Activated T-helper 17 cell treated with anti-CD3 and anti-CD28 coated beads, Interleukin-2, amount 50 U/mL, for 72 hours (primary cell): ENCODE data around the gene FANCM. TPM values are rescaled to one million over a fixed set of nuclear protein-coding genes. Genes with fewer than 3 reads are reported as not detected.
"Not testable (repeated sequence)": the region's sequence is repeated elsewhere in the genome, so short reads cannot be mapped to it uniquely, and the experiment has no call there.

Experiments used
- ATAC-seq: fragments of 150-1000 bp; cut with Tn5 transposase; replicated peaks from 2 replicates; pipeline ENCODE4 v1.10.0; 2021; ENCODE audit warnings: mild to moderate bottlenecking, moderate library complexity
- H3K27ac Mint-ChIP-seq: one replicate; pipeline ENCODE4 v1.8.0; 2022; ENCODE audit warnings: mixed read lengths
- H3K27me3 Mint-ChIP-seq: one replicate; pipeline ENCODE4 v1.8.0; 2022; ENCODE audit warnings: mixed read lengths
- H3K36me3 Mint-ChIP-seq: one replicate; pipeline ENCODE4 v1.8.0; 2022; ENCODE audit warnings: low read depth, mild to moderate bottlenecking, mixed read lengths
- H3K4me1 Mint-ChIP-seq: one replicate; pipeline ENCODE4 v1.8.0; 2022; ENCODE audit warnings: mixed read lengths
- H3K4me3 Mint-ChIP-seq: one replicate; pipeline ENCODE4 v1.8.0; 2022; ENCODE audit warnings: mild to moderate bottlenecking, mixed read lengths
- H3K9me3 Mint-ChIP-seq: one replicate; pipeline ENCODE4 v1.8.0; 2022; ENCODE audit warnings: mixed read lengths
- total RNA-seq, 2 donors: library from RNA; stranded (reverse); gene quantifications; one replicate each; pipeline ENCODE4 v1.2.3, GENCODE V29; 2022

Gene FANCM
- total RNA-seq, 2 donors from 2014 or later, result 14.8 to 16.9 TPM

- Mint-ChIP-seq H3K36me3 (no peaks in the 10 kb centered on the region), H3K4me3 (no peak overlapping the region), H3K4me1 (no peaks in the 10 kb centered on the region), H3K9me3 (no peaks in the 10 kb centered on the region), H3K27ac (no peak overlapping the region), H3K27me3 (no peaks in the 10 kb centered on the region)
- ATAC-seq, result no peak
Observed at GRCh38 chr14:45181806-45182205, 46.1 kb downstream of the FANCM start.

DNA sequence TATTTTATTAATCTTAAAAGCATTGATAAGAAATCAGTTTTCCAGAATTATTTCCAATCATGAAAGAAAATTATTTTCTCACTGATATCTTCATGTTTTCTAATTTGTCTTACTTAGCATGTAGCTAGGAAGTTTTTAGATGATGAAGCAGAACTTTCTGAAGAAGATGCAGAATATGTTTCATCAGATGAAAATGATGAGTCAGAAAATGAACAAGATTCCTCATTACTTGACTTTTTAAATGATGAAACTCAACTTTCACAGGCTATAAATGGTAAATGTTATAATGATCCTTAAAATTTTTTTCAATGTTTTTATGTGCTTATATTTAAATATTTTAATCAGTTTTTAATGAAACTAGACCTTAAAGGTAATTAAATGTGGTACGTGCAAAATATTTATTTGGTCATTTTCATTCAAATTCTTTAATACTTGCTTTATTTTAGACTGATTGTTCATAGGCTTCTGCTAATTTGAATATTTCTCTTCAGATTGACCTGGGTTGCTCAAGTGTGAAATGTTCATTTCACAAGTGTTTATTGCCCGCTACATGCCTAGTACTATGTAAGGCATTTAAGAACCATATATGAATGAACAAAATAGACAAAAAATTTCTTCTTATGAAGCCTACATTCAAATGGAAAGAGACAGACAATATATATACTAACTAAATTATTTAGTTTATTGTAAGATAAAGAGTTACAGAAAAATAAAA, 49.5 kb downstream of the FANCM start:
- H3K36me3 Mint-ChIP-seq, result peaks cover 15% of the 10 kb centered on the region
- no peaks in the 10 kb centered on the region for H3K9me3 Mint-ChIP-seq
- no peak overlapping the region for H3K4me3 Mint-ChIP-seq
- H3K27ac Mint-ChIP-seq, result no peak overlapping the region
- ATAC-seq, result no peak
- H3K27me3 Mint-ChIP-seq, result no peaks in the 10 kb centered on the region
- H3K4me1 Mint-ChIP-seq, result no peaks in the 10 kb centered on the region

GRCh38 chr14:45194964-45195363, 59.2 kb downstream of the FANCM start:
- peak overlapping the region; percentile 7 for H3K27ac Mint-ChIP-seq
- no peaks in the 10 kb centered on the region for H3K27me3 Mint-ChIP-seq
- H3K36me3 Mint-ChIP-seq, result peaks cover 22% of the 10 kb centered on the region
- no peaks in the 10 kb centered on the region for H3K9me3 Mint-ChIP-seq
- peak; percentile 73 for ATAC-seq
- H3K4me3 Mint-ChIP-seq, result no peak overlapping the region
- H3K4me1 Mint-ChIP-seq, result peaks cover 7% of the 10 kb centered on the region

GRCh38 chr14:45198551-45198950, 62.8 kb downstream of the FANCM start:
- ATAC-seq, result no peak
- H3K4me3 Mint-ChIP-seq, result no peak overlapping the region
- no peak overlapping the region for H3K27ac Mint-ChIP-seq
- peaks cover 43% of the 10 kb centered on the region for H3K36me3 Mint-ChIP-seq
- peaks cover 7% of the 10 kb centered on the region for H3K4me1 Mint-ChIP-seq
- H3K9me3 Mint-ChIP-seq, result no peaks in the 10 kb centered on the region
- no peaks in the 10 kb centered on the region for H3K27me3 Mint-ChIP-seq

GRCh38 chr14:45199230-45199629, 63.5 kb downstream of the FANCM start:
- Mint-ChIP-seq H3K4me1 (peaks cover 7% of the 10 kb centered on the region), H3K36me3 (peaks cover 50% of the 10 kb centered on the region), H3K4me3 (no peak overlapping the region), H3K27me3 (no peaks in the 10 kb centered on the region), H3K27ac (no peak overlapping the region), H3K9me3 (no peaks in the 10 kb centered on the region)
- no peak for ATAC-seq

DNA sequence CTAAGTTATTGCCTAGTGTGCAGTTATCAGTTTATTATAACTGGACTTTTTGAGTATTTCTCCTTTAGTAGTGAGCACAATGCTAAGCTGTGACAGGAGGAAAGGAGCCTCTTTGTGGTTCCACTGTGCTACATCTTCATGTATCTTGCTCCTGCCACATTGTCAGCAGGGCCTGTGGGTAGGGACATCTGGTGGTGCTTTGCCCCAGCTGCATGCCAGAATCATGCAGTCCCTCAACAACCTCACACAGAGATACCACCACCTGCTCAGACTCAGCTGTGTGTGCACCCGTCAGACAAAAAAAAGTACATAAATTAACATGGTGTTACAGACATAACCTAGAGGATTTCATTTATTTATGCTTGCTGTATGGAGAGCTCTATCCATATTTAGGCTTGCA, 66.2 kb downstream of the FANCM start:
- no peak overlapping the region for H3K27ac Mint-ChIP-seq
- no peaks in the 10 kb centered on the region for H3K9me3 Mint-ChIP-seq
- peak; percentile 48 for ATAC-seq
- H3K36me3 Mint-ChIP-seq, result peaks cover 57% of the 10 kb centered on the region
- no peaks in the 10 kb centered on the region for H3K4me1 Mint-ChIP-seq
- no peaks in the 10 kb centered on the region for H3K27me3 Mint-ChIP-seq
- H3K4me3 Mint-ChIP-seq, result no peak overlapping the region

GRCh38 chr14:45204241-45204640, 68.5 kb downstream of the FANCM start:
- no peaks in the 10 kb centered on the region for H3K9me3 Mint-ChIP-seq
- no peak for ATAC-seq
- H3K4me1 Mint-ChIP-seq, result no peaks in the 10 kb centered on the region
- H3K4me3 Mint-ChIP-seq, result no peak overlapping the region
- H3K36me3 Mint-ChIP-seq, result peaks cover 69% of the 10 kb centered on the region
- no peaks in the 10 kb centered on the region for H3K27me3 Mint-ChIP-seq
- no peak overlapping the region for H3K27ac Mint-ChIP-seq

GRCh38 chr14:45210159-45210558, 74.4 kb downstream of the FANCM start:
- Mint-ChIP-seq H3K27ac (no peak overlapping the region), H3K9me3 (no peaks in the 10 kb centered on the region), H3K4me3 (no peak overlapping the region), H3K27me3 (no peaks in the 10 kb centered on the region), H3K36me3 (peaks cover 74% of the 10 kb centered on the region), H3K4me1 (peaks cover 4% of the 10 kb centered on the region)
- no peak for ATAC-seq

- Mint-ChIP-seq H3K36me3 (peaks cover 67% of the 10 kb centered on the region), H3K4me1 (peaks cover 4% of the 10 kb centered on the region), H3K4me3 (no peak overlapping the region), H3K27me3 (no peaks in the 10 kb centered on the region), H3K27ac (no peak overlapping the region), H3K9me3 (no peaks in the 10 kb centered on the region)
- no peak for ATAC-seq
Observed at GRCh38 chr14:45211295-45211694, 75.6 kb downstream of the FANCM start.

- H3K9me3 Mint-ChIP-seq, result no peaks in the 10 kb centered on the region
- no peak for ATAC-seq
- H3K36me3 Mint-ChIP-seq, result peaks cover 67% of the 10 kb centered on the region
- H3K4me3 Mint-ChIP-seq, result no peak overlapping the region
- H3K27ac Mint-ChIP-seq, result no peak overlapping the region
- H3K4me1 Mint-ChIP-seq, result peaks cover 4% of the 10 kb centered on the region
- H3K27me3 Mint-ChIP-seq, result no peaks in the 10 kb centered on the region
Observed at GRCh38 chr14:45212231-45212630, 76.5 kb downstream of the FANCM start.

GRCh38 chr14:45213716-45214115, 78.0 kb downstream of the FANCM start:
- not testable (repeated sequence) for H3K9me3 Mint-ChIP-seq, ATAC-seq, H3K27me3 Mint-ChIP-seq, H3K27ac Mint-ChIP-seq, H3K4me3 Mint-ChIP-seq, H3K4me1 Mint-ChIP-seq
- H3K36me3 Mint-ChIP-seq, result peaks cover 75% of the 10 kb centered on the region

DNA sequence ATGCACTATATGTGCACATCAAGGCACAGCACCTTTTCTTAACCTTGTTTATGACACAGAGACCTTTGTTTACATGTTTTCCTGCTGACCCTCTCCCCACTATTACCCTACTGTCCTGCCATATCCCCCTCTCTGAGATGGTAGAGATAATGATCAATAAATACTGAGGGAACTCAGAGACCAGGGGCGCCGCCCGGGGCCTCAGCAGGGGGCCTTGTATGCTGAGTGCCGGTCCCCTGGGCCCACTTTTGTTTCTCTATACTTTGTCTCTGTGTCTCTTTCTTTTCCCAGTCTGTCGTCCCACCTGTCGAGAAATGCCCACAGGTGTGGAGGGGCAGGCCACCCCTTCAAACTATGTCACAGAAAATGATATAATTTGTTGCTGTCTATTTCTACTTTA, 78.6 kb downstream of the FANCM start:
- H3K36me3 Mint-ChIP-seq, result peaks cover 75% of the 10 kb centered on the region
- not testable (repeated sequence) for H3K9me3 Mint-ChIP-seq, ATAC-seq, H3K4me1 Mint-ChIP-seq, H3K27me3 Mint-ChIP-seq, H3K4me3 Mint-ChIP-seq, H3K27ac Mint-ChIP-seq

- ATAC-seq, result no peak
- no peaks in the 10 kb centered on the region for H3K27me3 Mint-ChIP-seq
- peaks cover 76% of the 10 kb centered on the region for H3K36me3 Mint-ChIP-seq
- no peak overlapping the region for H3K4me3 Mint-ChIP-seq
- no peak overlapping the region for H3K27ac Mint-ChIP-seq
- H3K4me1 Mint-ChIP-seq, result peaks cover 5% of the 10 kb centered on the region
- no peaks in the 10 kb centered on the region for H3K9me3 Mint-ChIP-seq
Observed at GRCh38 chr14:45222485-45223262, 86.9 kb downstream of the FANCM start.

DNA sequence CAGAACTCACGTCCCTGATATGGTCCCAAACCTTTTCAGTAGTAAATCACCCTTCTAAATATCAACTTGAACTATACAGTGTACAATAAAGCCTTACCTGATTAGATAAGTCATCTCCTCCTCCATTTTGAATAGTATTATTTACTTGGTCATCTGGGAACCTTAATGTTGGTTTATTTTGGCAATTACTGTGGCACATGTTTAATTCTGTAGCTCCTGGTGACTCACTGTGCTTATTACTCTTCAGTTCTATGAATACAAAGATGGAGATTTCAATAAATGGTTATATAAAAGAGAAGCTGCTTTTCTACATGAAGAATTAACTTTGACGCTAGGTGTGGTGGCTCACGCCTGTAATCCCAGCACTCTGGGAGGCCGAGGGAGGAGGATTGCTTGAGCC, 91.8 kb downstream of the FANCM start:
- Mint-ChIP-seq H3K4me3 (no peak overlapping the region), H3K27me3 (no peaks in the 10 kb centered on the region), H3K36me3 (peaks cover 95% of the 10 kb centered on the region), H3K27ac (no peak overlapping the region), H3K9me3 (no peaks in the 10 kb centered on the region), H3K4me1 (peaks cover 3% of the 10 kb centered on the region)
- no peak for ATAC-seq

GRCh38 chr14:45238988-45239387, 103.3 kb downstream of the FANCM start:
- H3K27me3 Mint-ChIP-seq, result no peaks in the 10 kb centered on the region
- H3K4me3 Mint-ChIP-seq, result no peak overlapping the region
- H3K9me3 Mint-ChIP-seq, result no peaks in the 10 kb centered on the region
- ATAC-seq, result no peak
- peaks cover 4% of the 10 kb centered on the region for H3K4me1 Mint-ChIP-seq
- peaks cover 43% of the 10 kb centered on the region for H3K36me3 Mint-ChIP-seq
- H3K27ac Mint-ChIP-seq, result no peak overlapping the region
